Peyer's patch (tissue), 4 donors: ENCODE measurements around the gene MTMR10. TPM values are rescaled to one million over a fixed set of nuclear protein-coding genes. Genes with fewer than 3 reads are reported as not detected.

Experiments used
- DNase-seq, 3 donors: peaks; one replicate each; pipeline ENCODE4 v3.0.0-alpha.2; 2017 to 2019
- H3K27ac ChIP-seq, 4 donors: fragments of 200-600 bp; sonication (generic); one replicate each; pipeline ENCODE4 v1.5.1; 2016 to 2019
- H3K27me3 ChIP-seq, 2 donors: fragments of 200-600 bp; sonication (generic); one replicate each; pipeline ENCODE4 v1.5.1; 2019
- H3K36me3 ChIP-seq, 3 donors: fragments of 200-600 bp; sonication (generic); one replicate each; pipeline ENCODE4 v1.5.1; 2016 to 2019
- H3K4me1 ChIP-seq, 4 donors: fragments of 200-600 bp; sonication (generic); one replicate each; pipeline ENCODE4 v1.5.1; 2016 to 2019
- H3K4me3 ChIP-seq, 4 donors: fragments of 200-600 bp; sonication (generic); 1 replicate in 3 of 4; 2 replicates in 1 of 4; pipeline ENCODE4 v1.5.1; 2016 to 2019; ENCODE audit warnings: mild to moderate bottlenecking in 1 of 4
- H3K9me3 ChIP-seq, 4 donors: fragments of 200-600 bp; sonication (generic); one replicate each; pipeline ENCODE4 v1.5.1; 2016 to 2019; ENCODE audit warnings: mild to moderate bottlenecking in 1 of 4
- POLR2A ChIP-seq, 2 donors: fragments of 450-650 bp; IDR thresholded peaks; one replicate each; pipeline ENCODE4 v1.5.1; 2017; ENCODE audit warnings: antibody characterized with exemption in 2 of 2, mild to moderate bottlenecking in 2 of 2, moderate library complexity in 2 of 2
- total RNA-seq, 4 donors: library from RNA; depleted of rRNA; stranded (reverse); fragments of >200 nt; gene quantifications; one replicate each; pipeline ENCODE4 v1.1.0, GENCODE V29; 2016
- TF ChIP-seq, protein P1 (sequence below), 6 experiments: fragments of 450-650 bp in 4 of 6; fragments of 200-600 bp in 2 of 6; sonication (generic) in 1 of 6; IDR thresholded peaks; one replicate each; pipeline ENCODE4 v1.5.1; 2017 to 2019; ENCODE audit warnings: antibody characterized with exemption in 6 of 6, mild to moderate bottlenecking in 3 of 6, moderate library complexity in 1 of 6

The MTMR10 gene
- total RNA-seq, 4 donors from 2014 or later = 42.9 to 56.4 (median 48.9) TPM

GRCh38 chr15:31013863-31014607 lies 22.6 kb upstream of the MTMR10 start:
- DNase-seq = no peak

DNA sequence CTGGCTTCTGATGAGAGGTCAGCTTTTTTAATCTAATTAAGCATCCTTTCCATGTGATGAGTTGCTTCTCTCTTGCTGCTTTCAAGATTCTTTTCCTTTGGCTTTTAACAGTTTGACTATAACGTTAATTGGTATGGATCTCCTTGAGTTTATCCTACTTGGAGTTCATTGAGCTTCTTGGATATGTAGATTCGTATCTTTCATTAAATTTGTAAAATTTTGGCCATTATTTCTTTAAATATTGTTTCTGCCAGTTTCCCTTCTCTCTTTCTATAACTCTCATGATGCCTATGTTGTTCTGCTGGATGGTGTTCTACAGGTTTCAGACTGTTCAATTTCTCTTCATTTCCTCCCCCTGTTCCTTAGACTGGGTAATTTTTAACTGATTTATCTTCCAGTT lies 21.0 kb upstream of the MTMR10 start:
- Histone ChIP-seq H3K27me3 (no peaks in the 10 kb centered on the region), H3K27ac (no peak overlapping the region), H3K4me3 (no peak overlapping the region), H3K36me3 (no peaks in the 10 kb centered on the region), H3K9me3 (peaks cover 0 to 9% (median 0%) of the 10 kb centered on the region in 4 donors), H3K4me1 (no peaks in the 10 kb centered on the region)
- TF ChIP-seq, protein P1, sequence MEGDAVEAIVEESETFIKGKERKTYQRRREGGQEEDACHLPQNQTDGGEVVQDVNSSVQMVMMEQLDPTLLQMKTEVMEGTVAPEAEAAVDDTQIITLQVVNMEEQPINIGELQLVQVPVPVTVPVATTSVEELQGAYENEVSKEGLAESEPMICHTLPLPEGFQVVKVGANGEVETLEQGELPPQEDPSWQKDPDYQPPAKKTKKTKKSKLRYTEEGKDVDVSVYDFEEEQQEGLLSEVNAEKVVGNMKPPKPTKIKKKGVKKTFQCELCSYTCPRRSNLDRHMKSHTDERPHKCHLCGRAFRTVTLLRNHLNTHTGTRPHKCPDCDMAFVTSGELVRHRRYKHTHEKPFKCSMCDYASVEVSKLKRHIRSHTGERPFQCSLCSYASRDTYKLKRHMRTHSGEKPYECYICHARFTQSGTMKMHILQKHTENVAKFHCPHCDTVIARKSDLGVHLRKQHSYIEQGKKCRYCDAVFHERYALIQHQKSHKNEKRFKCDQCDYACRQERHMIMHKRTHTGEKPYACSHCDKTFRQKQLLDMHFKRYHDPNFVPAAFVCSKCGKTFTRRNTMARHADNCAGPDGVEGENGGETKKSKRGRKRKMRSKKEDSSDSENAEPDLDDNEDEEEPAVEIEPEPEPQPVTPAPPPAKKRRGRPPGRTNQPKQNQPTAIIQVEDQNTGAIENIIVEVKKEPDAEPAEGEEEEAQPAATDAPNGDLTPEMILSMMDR (IDR thresholded peaks at IDR 0.05) = no peak
- TF ChIP-seq POLR2A (IDR thresholded peaks at IDR 0.05) = no peak
- DNase-seq = no peak

More at GRCh38 chr15:31013863-31014607, 22.6 kb upstream of the MTMR10 start:
- Histone ChIP-seq H3K4me3 (no peak overlapping the region), H3K27ac (peak overlapping the region in 1 of 4 donors; percentile 26), H3K27me3 (no peaks in the 10 kb centered on the region), H3K36me3 (no peaks in the 10 kb centered on the region), H3K9me3 (peaks cover 0 to 9% (median 0%) of the 10 kb centered on the region in 4 donors), H3K4me1 (no peaks in the 10 kb centered on the region)
- no peak for TF ChIP-seq POLR2A (IDR thresholded peaks at IDR 0.05)
- TF ChIP-seq, protein P1 (IDR thresholded peaks at IDR 0.05) = no peak

DNA sequence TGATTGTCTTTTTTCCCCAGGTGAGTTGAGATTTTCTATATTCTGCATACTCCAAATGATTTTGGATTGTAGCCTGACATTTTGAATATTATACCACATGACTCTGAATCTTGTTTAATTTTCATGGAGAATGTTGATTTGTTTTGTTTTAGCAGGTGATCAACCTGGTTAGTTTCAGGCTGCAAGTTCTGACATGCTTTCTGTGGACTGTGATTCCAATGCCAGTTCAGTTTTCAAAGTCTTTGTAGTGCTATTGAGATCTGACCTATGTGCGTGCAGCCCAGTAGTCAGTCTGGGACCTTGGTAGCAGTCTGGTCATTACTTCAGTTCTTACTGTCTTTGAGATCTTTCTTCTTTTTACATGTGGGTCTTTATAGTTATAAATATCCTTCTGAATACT lies 18.6 kb upstream of the MTMR10 start:
- no peaks in the 10 kb centered on the region for H3K27me3 ChIP-seq
- TF ChIP-seq, protein P1 (IDR thresholded peaks at IDR 0.05) = no peak
- TF ChIP-seq POLR2A (IDR thresholded peaks at IDR 0.05) = no peak
- no peaks in the 10 kb centered on the region for H3K36me3 ChIP-seq
- DNase-seq = no peak
- H3K27ac ChIP-seq = no peak overlapping the region
- H3K4me1 ChIP-seq = peaks cover 0 to 4% (median under 1%) of the 10 kb centered on the region in 4 donors
- peaks cover 0 to 9% (median 0%) of the 10 kb centered on the region in 4 donors for H3K9me3 ChIP-seq
- no peak overlapping the region for H3K4me3 ChIP-seq

DNA sequence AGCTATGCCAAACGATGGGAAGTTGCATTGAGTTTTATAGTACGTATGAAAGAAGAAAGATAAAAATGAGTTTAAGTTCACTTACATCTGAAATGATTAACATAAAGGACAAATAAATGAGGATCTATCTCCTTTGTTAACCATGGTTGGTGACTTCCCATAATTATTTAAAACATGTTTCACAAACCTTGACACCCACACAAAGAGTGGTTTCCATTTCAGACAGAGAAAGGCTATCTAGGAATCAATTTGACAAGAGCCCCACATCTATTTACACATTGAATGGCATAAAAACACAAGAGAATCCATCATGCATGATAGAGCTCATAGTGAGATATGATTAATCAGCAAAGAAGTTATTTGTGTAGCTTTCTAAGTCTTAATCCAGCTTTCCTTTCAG lies 14.2 kb upstream of the MTMR10 start:
- H3K4me1 ChIP-seq = peaks cover 0 to 14% (median 2%) of the 10 kb centered on the region in 4 donors
- no peak overlapping the region for H3K4me3 ChIP-seq
- no peak overlapping the region for H3K27ac ChIP-seq
- H3K9me3 ChIP-seq = no peaks in the 10 kb centered on the region
- no peak for TF ChIP-seq POLR2A (IDR thresholded peaks at IDR 0.05)
- TF ChIP-seq, protein P1 (IDR thresholded peaks at IDR 0.05) = no peak
- no peaks in the 10 kb centered on the region for H3K36me3 ChIP-seq
- H3K27me3 ChIP-seq = no peaks in the 10 kb centered on the region
- no peak for DNase-seq

DNA sequence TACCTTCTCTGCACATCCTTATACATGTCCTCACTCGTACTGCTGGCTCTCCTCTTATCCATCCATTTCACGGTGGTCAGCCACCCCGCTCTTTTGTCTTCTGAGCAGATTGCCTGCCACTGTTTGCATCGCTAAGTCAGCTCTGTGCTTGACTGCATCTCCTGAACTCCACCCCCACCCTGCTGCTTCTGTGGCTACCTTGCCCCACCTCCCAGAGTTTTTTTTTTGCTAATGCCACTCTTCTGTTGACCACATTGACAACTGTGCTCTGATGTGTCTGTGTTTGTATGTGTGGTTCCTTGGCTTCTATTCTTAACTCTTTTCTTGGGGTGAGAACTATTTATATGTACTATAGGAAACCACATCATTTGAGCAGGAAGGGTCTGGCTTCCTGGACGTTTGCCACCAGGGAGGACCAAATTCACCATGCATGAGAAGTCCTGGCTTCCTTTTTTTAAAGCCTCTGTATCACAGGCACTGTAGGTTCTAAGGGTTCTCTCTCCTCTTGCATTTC lies 12.8 kb upstream of the MTMR10 start:
- Histone ChIP-seq H3K9me3 (no peaks in the 10 kb centered on the region), H3K4me1 (peaks cover 0 to 14% (median 2%) of the 10 kb centered on the region in 4 donors), H3K27ac (peak overlapping the region in 1 of 4 donors; percentile 28), H3K4me3 (no peak overlapping the region), H3K36me3 (no peaks in the 10 kb centered on the region), H3K27me3 (no peaks in the 10 kb centered on the region)
- DNase-seq = peak in 2 of 3 donors; percentile 70 to 82
- TF ChIP-seq, protein P1 (IDR thresholded peaks at IDR 0.05) = no peak
- TF ChIP-seq POLR2A (IDR thresholded peaks at IDR 0.05) = no peak
